Parathyroid adenoma (tissue), 2 donors: ENCODE results near the gene ARHGEF6.

ENCODE experiments used
- H2AFZ ChIP-seq: fragments of 300-600 bp; sonication (generic); one replicate; pipeline ENCODE4 v1.7.0; 2017; ENCODE audit warnings: antibody characterized with exemption, mild to moderate bottlenecking
- H3K27ac ChIP-seq: fragments of 300-600 bp; sonication (generic); one replicate; pipeline ENCODE4 v1.7.0; 2017
- H3K27me3 ChIP-seq: fragments of 300-600 bp; sonication (generic); one replicate; pipeline ENCODE4 v1.7.0; 2017; ENCODE audit warnings: low read length; ENCODE audit not compliant: control insufficient read depth, insufficient read depth
- H3K36me3 ChIP-seq: fragments of 300-600 bp; sonication (generic); one replicate; pipeline ENCODE4 v1.7.0; 2017; ENCODE audit warnings: low read length; ENCODE audit not compliant: control insufficient read depth, insufficient read depth
- H3K4me1 ChIP-seq: fragments of 300-600 bp; sonication (generic); one replicate; pipeline ENCODE4 v1.7.0; 2017; ENCODE audit warnings: control low read depth
- H3K4me2 ChIP-seq: fragments of 300-600 bp; sonication (generic); one replicate; pipeline ENCODE4 v1.7.0; 2017; ENCODE audit warnings: low read length
- H3K4me3 ChIP-seq: fragments of 300-600 bp; sonication (generic); one replicate; pipeline ENCODE4 v1.7.0; 2017; ENCODE audit warnings: low read depth, low read length
- H3K79me2 ChIP-seq: fragments of 300-600 bp; sonication (generic); one replicate; pipeline ENCODE4 v1.7.0; 2017; ENCODE audit warnings: control low read depth
- H3K9ac ChIP-seq: fragments of 300-600 bp; sonication (generic); one replicate; pipeline ENCODE4 v1.7.0; 2017; ENCODE audit warnings: mild to moderate bottlenecking
- H3K9me3 ChIP-seq: fragments of 300-600 bp; sonication (generic); one replicate; pipeline ENCODE4 v1.7.0; 2017; ENCODE audit warnings: low read length; ENCODE audit not compliant: control insufficient read depth
- TF ChIP-seq, protein P1 (sequence below): fragments of 300-600 bp; sonication (generic); IDR thresholded peaks from one replicate; pipeline ENCODE4 v1.7.0; 2017; ENCODE audit warnings: antibody characterized with exemption, mild to moderate bottlenecking
- donor health status: primary hyperparathyroidism.

Gene ARHGEF6

GRCh38 chrX:136691028-136691809, 89.5 kb downstream of the ARHGEF6 start:
- TF ChIP-seq, protein P1, sequence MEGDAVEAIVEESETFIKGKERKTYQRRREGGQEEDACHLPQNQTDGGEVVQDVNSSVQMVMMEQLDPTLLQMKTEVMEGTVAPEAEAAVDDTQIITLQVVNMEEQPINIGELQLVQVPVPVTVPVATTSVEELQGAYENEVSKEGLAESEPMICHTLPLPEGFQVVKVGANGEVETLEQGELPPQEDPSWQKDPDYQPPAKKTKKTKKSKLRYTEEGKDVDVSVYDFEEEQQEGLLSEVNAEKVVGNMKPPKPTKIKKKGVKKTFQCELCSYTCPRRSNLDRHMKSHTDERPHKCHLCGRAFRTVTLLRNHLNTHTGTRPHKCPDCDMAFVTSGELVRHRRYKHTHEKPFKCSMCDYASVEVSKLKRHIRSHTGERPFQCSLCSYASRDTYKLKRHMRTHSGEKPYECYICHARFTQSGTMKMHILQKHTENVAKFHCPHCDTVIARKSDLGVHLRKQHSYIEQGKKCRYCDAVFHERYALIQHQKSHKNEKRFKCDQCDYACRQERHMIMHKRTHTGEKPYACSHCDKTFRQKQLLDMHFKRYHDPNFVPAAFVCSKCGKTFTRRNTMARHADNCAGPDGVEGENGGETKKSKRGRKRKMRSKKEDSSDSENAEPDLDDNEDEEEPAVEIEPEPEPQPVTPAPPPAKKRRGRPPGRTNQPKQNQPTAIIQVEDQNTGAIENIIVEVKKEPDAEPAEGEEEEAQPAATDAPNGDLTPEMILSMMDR = no peak
- Histone ChIP-seq H3K9ac (no peak overlapping the region), H3K79me2 (no peaks in the 10 kb centered on the region), H3K36me3 (no peaks in the 10 kb centered on the region), H3K27ac (no peak overlapping the region), H3K4me1 (no peaks in the 10 kb centered on the region), H3K9me3 (no peaks in the 10 kb centered on the region), H3K27me3 (no peaks in the 10 kb centered on the region), H2AFZ (no peak overlapping the region), H3K4me3 (no peak overlapping the region), H3K4me2 (no peak overlapping the region)

DNA sequence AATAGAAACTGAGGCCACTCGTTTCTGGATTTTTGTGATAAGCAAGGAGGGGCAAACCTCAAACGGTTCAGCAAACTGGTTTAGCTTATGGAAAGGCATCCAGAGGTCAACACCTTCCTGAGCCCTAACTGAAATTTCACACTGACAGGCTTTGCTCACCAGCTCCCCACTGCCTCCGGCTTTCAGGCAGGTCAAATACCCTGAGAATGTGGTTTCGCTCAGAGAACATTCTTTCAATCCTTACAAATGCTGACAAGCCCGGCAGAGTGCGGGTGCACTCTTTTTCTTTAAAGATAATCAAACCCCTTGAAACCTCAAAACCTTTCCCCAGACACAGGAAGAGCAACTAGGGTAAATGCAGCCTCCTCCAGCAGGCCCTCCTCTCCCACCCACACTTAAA, 91.3 kb downstream of the ARHGEF6 start:
- H3K4me2 ChIP-seq = no peak overlapping the region
- no peaks in the 10 kb centered on the region for H3K36me3 ChIP-seq
- no peaks in the 10 kb centered on the region for H3K9me3 ChIP-seq
- H3K79me2 ChIP-seq = no peaks in the 10 kb centered on the region
- H3K4me3 ChIP-seq = no peak overlapping the region
- no peaks in the 10 kb centered on the region for H3K27me3 ChIP-seq
- H2AFZ ChIP-seq = no peak overlapping the region
- no peak overlapping the region for H3K27ac ChIP-seq
- H3K4me1 ChIP-seq = no peaks in the 10 kb centered on the region
- TF ChIP-seq, protein P1 = no peak
- no peak overlapping the region for H3K9ac ChIP-seq

DNA sequence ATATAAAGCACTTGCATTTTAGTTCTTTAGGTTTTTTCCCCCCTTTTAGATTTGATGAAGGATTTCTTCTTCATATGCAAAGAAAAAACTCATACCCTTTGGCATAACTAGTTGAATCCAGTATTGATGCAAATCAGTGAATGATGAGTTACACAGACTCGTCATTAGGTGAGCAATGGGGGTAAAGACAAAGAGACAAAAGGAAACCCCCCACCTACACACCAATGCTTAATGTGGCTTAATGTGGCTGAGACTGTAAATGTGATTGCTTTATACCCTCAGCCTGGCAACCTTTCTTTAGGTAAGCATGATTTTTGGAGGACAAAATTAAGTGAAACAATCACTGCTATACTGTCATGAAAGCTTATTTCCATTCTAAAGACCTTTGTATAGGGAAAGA, 93.3 kb downstream of the ARHGEF6 start:
- Histone ChIP-seq H3K79me2 (no peaks in the 10 kb centered on the region), H2AFZ (no peak overlapping the region), H3K9ac (no peak overlapping the region), H3K27me3 (no peaks in the 10 kb centered on the region), H3K4me2 (no peak overlapping the region), H3K27ac (no peak overlapping the region), H3K4me3 (no peak overlapping the region), H3K9me3 (no peaks in the 10 kb centered on the region), H3K36me3 (no peaks in the 10 kb centered on the region), H3K4me1 (no peaks in the 10 kb centered on the region)
- TF ChIP-seq, protein P1 = no peak

GRCh38 chrX:136684120-136684519, 96.6 kb downstream of the ARHGEF6 start:
- Histone ChIP-seq H3K4me3 (no peak overlapping the region), H2AFZ (no peak overlapping the region), H3K36me3 (no peaks in the 10 kb centered on the region), H3K9me3 (no peaks in the 10 kb centered on the region), H3K79me2 (no peaks in the 10 kb centered on the region), H3K4me2 (no peak overlapping the region), H3K9ac (no peak overlapping the region), H3K27me3 (no peaks in the 10 kb centered on the region), H3K27ac (no peak overlapping the region), H3K4me1 (no peaks in the 10 kb centered on the region)
- TF ChIP-seq, protein P1 = no peak

DNA sequence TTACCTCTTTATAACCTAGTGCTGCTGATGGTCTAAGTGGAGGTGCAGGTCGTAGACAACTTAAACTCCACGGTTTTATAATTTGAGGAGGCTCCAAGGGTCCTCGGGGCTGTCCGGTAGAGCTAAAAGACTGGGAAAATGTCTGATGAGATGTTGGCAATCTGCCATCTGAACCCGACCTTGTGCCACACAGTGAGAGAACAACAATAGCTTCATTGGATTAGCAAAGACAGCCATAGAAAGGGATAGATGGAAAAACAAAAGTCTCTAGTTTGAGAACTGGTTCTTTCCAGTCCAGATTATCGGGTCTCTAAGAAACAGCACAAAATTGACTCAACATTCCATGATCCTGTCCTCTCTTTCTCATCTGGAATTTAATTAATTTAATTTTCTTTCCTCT, 101.2 kb downstream of the ARHGEF6 start:
- Histone ChIP-seq H3K4me3 (no peak overlapping the region), H3K4me1 (no peaks in the 10 kb centered on the region), H2AFZ (no peak overlapping the region), H3K79me2 (no peaks in the 10 kb centered on the region), H3K9ac (no peak overlapping the region), H3K4me2 (no peak overlapping the region), H3K27ac (no peak overlapping the region), H3K9me3 (no peaks in the 10 kb centered on the region), H3K36me3 (no peaks in the 10 kb centered on the region), H3K27me3 (no peaks in the 10 kb centered on the region)
- TF ChIP-seq, protein P1 = no peak
